ENCODE data around the gene WDR53.
A peak's percentile ranks its signal among the peaks of the same experiment; 100 is the strongest.
"Not testable (repeated sequence)": the region's sequence is repeated elsewhere in the genome, so short reads cannot be mapped to it uniquely, and the experiment has no call there.

WDR53 gene

GRCh38 chr3:196533260-196533681, 35.1 kb downstream of the WDR53 start:
- H3K9me3 ChIP-seq (ENCODE audit: insufficient read depth, low read depth, low read length), result peaks cover 6% of the 10 kb centered on the region
- no peak overlapping the region for H3K27ac ChIP-seq (ENCODE audit: low read length)

GRCh38 chr3:196531418-196531817, 36.9 kb downstream of the WDR53 start:
- Histone ChIP-seq H3K9ac (ENCODE audit: low read depth, low read length) (no peak overlapping the region), H3K36me3 (ENCODE audit: insufficient read depth, low read depth, low read length) (no peaks in the 10 kb centered on the region), H3K27me3 (ENCODE audit: insufficient read depth, low read length) (no peaks in the 10 kb centered on the region; the same call in 1 of the 2 replicates), H3K4me1 (ENCODE audit: insufficient read depth, low read length) (peaks cover 2% of the 10 kb centered on the region; the same call in 1 of the 2 replicates), H3K9me3 (ENCODE audit: insufficient read depth, low read depth, low read length) (peaks cover 6% of the 10 kb centered on the region), H3K27ac (ENCODE audit: low read length) (no peak overlapping the region), H3K4me3 (ENCODE audit: low read length) (no peak overlapping the region)

More at GRCh38 chr3:196533260-196533681, 35.1 kb downstream of the WDR53 start:
- Histone ChIP-seq H3K36me3 (ENCODE audit: insufficient read depth, low read depth, low read length) (no peaks in the 10 kb centered on the region), H3K9ac (ENCODE audit: low read depth, low read length) (no peak overlapping the region), H3K27me3 (ENCODE audit: insufficient read depth, low read length) (no peaks in the 10 kb centered on the region; the same call in 1 of the 2 replicates), H3K4me1 (ENCODE audit: insufficient read depth, low read length) (peaks cover 2% of the 10 kb centered on the region; the same call in 1 of the 2 replicates), H3K4me3 (ENCODE audit: low read length) (peak overlapping the region; percentile 40; the same call in 1 of the 2 replicates)

DNA sequence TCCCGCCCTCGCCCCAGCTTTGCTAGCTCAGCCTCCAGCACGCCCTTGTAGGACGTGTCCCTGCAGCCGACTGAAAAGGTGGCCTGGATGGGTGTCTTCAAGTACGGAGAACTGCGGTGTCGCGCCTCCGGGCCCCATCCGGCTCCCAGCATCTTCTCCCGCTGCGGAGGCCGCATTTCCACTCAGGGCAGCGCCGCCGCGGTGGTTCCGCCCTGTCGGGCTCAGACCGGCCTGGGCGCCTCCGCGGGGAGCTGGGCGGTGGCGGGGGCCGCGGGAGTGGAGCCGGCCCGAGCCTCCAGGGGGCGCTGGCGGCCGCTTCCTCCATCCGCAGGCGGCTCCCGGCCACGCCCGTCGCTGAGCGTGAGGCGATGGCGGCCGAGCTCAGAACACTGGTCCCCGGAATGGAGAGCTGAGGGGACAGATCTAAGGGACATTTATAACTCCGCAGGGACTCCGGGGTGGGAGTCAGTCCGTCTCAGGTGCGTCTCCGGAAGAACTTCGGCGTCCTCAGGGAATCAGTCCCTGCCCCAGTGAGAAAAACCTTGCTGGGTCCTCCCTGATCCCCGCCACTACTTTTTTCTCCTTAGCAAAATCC, 39.6 kb downstream of the WDR53 start:
- peaks cover 2% of the 10 kb centered on the region; the same call in 1 of the 2 replicates for H3K4me1 ChIP-seq (ENCODE audit: insufficient read depth, low read length)
- peak overlapping the region; percentile 71 for H3K4me3 ChIP-seq (ENCODE audit: low read length)
- H3K9me3 ChIP-seq (ENCODE audit: insufficient read depth, low read depth, low read length), result peaks cover 6% of the 10 kb centered on the region
- H3K27ac ChIP-seq (ENCODE audit: low read length), result no peak overlapping the region
- peak overlapping the region; percentile 67; the same call in 1 of the 2 replicates for H3K9ac ChIP-seq (ENCODE audit: low read depth, low read length)
- H3K27me3 ChIP-seq (ENCODE audit: insufficient read depth, low read length), result no peaks in the 10 kb centered on the region; the same call in 1 of the 2 replicates
- no peaks in the 10 kb centered on the region for H3K36me3 ChIP-seq (ENCODE audit: insufficient read depth, low read depth, low read length)

DNA sequence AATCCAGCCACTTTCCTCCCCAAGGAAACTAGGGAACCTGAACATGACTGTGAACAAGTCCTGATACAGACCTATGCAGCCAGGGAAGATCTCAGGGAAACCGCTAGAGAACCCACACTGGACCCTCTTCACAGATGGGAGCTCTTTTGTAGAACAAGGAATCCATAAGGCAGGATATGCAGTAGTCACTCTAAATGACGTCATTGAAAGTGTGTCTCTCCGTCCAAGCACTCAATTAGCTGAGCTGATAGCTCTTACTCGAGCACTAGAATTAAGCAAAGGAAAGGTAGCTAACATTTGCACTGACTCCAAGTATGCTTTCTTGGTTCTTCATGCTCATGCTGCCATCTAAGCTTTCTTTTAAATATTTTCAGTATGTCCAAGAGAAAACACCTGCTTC, 43.2 kb downstream of the WDR53 start:
- no peak overlapping the region for H3K4me3 ChIP-seq (ENCODE audit: low read length)
- no peaks in the 10 kb centered on the region; the same call in 1 of the 2 replicates for H3K27me3 ChIP-seq (ENCODE audit: insufficient read depth, low read length)
- no peak overlapping the region for H3K9ac ChIP-seq (ENCODE audit: low read depth, low read length)
- peaks cover 20% of the 10 kb centered on the region; the same call in 1 of the 2 replicates for H3K9me3 ChIP-seq (ENCODE audit: insufficient read depth, low read depth, low read length)
- no peaks in the 10 kb centered on the region for H3K36me3 ChIP-seq (ENCODE audit: insufficient read depth, low read depth, low read length)
- no peak overlapping the region for H3K27ac ChIP-seq (ENCODE audit: low read length)
- no peaks in the 10 kb centered on the region for H3K4me1 ChIP-seq (ENCODE audit: insufficient read depth, low read length)

DNA sequence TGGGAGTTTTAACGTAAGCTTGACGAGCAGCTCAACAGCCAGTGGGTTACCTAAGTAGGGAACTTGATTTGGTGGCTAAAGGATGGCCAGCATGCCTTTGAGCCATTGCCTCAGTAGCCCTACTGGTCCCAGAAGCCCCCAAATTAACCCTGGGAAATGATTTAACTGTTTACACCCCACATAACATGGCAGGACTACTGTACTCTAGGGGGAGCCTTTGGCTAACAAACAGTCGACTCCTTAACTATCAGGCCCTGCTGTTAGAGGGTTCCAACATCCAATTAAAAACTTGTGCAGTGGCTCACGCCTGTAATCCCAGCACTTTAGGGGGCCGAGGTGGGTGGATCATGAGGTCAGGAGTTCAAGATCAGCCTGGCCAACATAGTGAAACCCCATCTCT, 43.8 kb downstream of the WDR53 start:
- no peak overlapping the region for H3K9ac ChIP-seq (ENCODE audit: low read depth, low read length)
- H3K4me3 ChIP-seq (ENCODE audit: low read length), result no peak overlapping the region
- no peak overlapping the region for H3K27ac ChIP-seq (ENCODE audit: low read length)
- H3K36me3 ChIP-seq (ENCODE audit: insufficient read depth, low read depth, low read length), result no peaks in the 10 kb centered on the region
- no peaks in the 10 kb centered on the region; the same call in 1 of the 2 replicates for H3K27me3 ChIP-seq (ENCODE audit: insufficient read depth, low read length)
- peaks cover 26% of the 10 kb centered on the region for H3K9me3 ChIP-seq (ENCODE audit: insufficient read depth, low read depth, low read length)
- no peaks in the 10 kb centered on the region for H3K4me1 ChIP-seq (ENCODE audit: insufficient read depth, low read length)

DNA sequence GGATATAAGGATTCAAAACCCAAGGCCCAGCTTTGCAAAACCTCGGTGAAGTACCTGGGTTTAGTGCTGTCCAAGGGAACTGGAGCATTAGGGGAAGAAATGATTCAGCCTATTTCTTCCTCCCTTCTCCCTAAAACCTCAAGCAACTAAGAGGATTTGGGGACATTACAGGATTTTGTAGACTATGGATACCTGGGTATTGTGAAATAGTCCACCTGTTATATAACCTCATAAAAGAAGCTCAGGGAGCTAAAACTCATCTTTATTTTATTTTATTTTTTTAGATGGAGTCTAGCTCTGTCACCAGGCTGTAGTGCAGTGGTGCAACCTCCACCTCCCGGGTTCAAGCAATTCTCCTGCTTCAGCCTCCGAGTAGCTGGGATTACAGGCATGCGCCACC, 44.5 kb downstream of the WDR53 start:
- H3K4me3 ChIP-seq (ENCODE audit: low read length), result no peak overlapping the region
- H3K9me3 ChIP-seq (ENCODE audit: insufficient read depth, low read depth, low read length), result peaks cover 33% of the 10 kb centered on the region
- no peak overlapping the region for H3K27ac ChIP-seq (ENCODE audit: low read length)
- no peaks in the 10 kb centered on the region; the same call in 1 of the 2 replicates for H3K27me3 ChIP-seq (ENCODE audit: insufficient read depth, low read length)
- H3K4me1 ChIP-seq (ENCODE audit: insufficient read depth, low read length), result no peaks in the 10 kb centered on the region
- H3K9ac ChIP-seq (ENCODE audit: low read depth, low read length), result no peak overlapping the region
- no peaks in the 10 kb centered on the region for H3K36me3 ChIP-seq (ENCODE audit: insufficient read depth, low read depth, low read length)

DNA sequence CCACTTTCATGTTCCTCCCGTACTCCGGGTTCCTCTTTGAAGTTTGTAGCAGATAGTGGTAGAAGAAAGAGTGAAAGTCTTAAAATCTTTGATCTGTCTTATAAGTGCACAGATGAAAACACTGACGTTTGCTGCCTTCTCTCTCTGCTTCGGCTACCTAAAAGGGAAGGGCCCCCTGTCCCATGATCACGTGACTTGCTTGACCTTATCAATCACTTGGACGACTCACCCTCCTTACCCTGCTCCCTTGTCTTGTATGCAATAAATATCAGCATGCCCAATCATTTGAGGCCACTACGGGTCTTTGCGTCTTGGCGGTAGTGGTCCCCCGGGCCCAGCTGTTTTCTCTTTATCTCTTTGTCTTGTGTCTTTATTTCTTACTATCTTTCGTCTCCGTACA, 47.1 kb downstream of the WDR53 start:
- not testable (repeated sequence) for H3K36me3 ChIP-seq (ENCODE audit: insufficient read depth, low read depth, low read length); H3K27ac ChIP-seq (ENCODE audit: low read length); H3K27me3 ChIP-seq (ENCODE audit: insufficient read depth, low read length); H3K9ac ChIP-seq (ENCODE audit: low read depth, low read length); H3K4me1 ChIP-seq (ENCODE audit: insufficient read depth, low read length); H3K4me3 ChIP-seq (ENCODE audit: low read length)
- peaks cover 47% of the 10 kb centered on the region for H3K9me3 ChIP-seq (ENCODE audit: insufficient read depth, low read depth, low read length)

- no peak overlapping the region for H3K9ac ChIP-seq (ENCODE audit: low read depth, low read length)
- H3K36me3 ChIP-seq (ENCODE audit: insufficient read depth, low read depth, low read length), result no peaks in the 10 kb centered on the region
- no peak overlapping the region for H3K4me3 ChIP-seq (ENCODE audit: low read length)
- H3K27ac ChIP-seq (ENCODE audit: low read length), result no peak overlapping the region
- H3K27me3 ChIP-seq (ENCODE audit: insufficient read depth, low read length), result no peaks in the 10 kb centered on the region
- peaks cover 49% of the 10 kb centered on the region for H3K9me3 ChIP-seq (ENCODE audit: insufficient read depth, low read depth, low read length)
- H3K4me1 ChIP-seq (ENCODE audit: insufficient read depth, low read length), result no peaks in the 10 kb centered on the region; the same call in 1 of the 2 replicates
These were observed 48.7 kb downstream of the WDR53 start for GRCh38 chr3:196519718-196520082.

DNA sequence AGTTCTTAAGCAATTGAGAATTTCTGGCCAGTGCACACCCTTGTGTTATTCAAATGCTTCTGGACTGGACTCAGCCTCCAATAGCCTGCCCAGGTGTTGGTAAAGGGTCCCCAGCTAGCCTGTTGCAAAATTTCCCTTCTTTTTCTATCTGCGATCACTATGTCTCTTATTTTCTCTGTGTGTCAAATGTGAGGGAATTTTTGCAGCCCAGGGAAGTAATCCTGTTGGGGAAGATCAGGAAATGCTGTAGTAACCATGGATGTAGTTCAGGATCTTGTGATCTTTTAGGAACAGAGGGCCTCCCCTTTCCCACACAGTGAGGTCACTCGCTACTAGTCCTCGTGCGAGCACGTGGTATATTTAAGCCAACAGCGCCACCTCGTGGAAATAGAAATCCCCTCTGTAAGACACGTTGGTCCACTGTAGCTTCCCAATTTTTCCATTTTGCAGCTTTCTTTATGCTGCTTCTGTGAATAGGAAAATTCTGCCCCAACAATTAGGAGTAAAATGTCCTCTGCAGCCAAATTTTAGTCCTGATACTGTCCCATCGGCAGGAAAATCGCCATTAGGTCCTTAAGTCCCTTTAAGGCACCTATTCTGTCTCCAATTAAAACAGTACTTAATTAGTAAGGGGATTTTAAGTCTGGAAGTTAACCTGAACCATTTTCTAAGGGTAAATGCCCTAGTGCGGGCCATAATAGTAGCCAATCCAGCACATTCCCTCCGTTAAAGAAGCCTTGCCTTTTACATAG, 49.2 kb downstream of the WDR53 start:
- H3K9ac ChIP-seq (ENCODE audit: low read depth, low read length), result no peak overlapping the region
- H3K9me3 ChIP-seq (ENCODE audit: insufficient read depth, low read depth, low read length), result peaks cover 49% of the 10 kb centered on the region
- H3K4me1 ChIP-seq (ENCODE audit: insufficient read depth, low read length), result no peaks in the 10 kb centered on the region; the same call in 1 of the 2 replicates
- no peaks in the 10 kb centered on the region for H3K27me3 ChIP-seq (ENCODE audit: insufficient read depth, low read length)
- H3K36me3 ChIP-seq (ENCODE audit: insufficient read depth, low read depth, low read length), result no peaks in the 10 kb centered on the region
- H3K27ac ChIP-seq (ENCODE audit: low read length), result no peak overlapping the region
- no peak overlapping the region for H3K4me3 ChIP-seq (ENCODE audit: low read length)

DNA sequence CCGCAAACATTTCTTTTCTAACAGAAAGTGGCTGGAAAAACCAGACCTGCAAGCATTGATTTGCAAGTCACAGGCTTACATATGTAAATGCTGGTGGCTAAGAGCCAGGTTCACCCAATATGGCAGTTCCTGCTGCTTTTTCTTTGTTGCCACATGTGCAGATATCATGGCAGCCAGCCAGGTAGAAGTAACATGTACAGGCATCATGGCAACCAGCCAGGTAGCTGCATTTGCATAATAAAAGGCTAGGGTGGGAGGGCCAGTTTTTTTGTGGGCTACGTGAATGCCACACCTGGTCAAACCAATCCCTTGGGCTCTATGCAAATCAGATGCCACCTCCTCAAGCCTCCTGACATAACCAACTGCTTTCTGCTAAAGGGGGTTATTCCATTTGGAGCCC, 50.4 kb downstream of the WDR53 start:
- H3K4me3 ChIP-seq (ENCODE audit: low read length), result 0 out of 2 replicates have a peak overlapping the region, but pooled peaks have one; percentile 34
- H3K36me3 ChIP-seq (ENCODE audit: insufficient read depth, low read depth, low read length), result no peaks in the 10 kb centered on the region
- H3K9me3 ChIP-seq (ENCODE audit: insufficient read depth, low read depth, low read length), result peaks cover 49% of the 10 kb centered on the region
- no peak overlapping the region for H3K27ac ChIP-seq (ENCODE audit: low read length)
- H3K4me1 ChIP-seq (ENCODE audit: insufficient read depth, low read length), result no peaks in the 10 kb centered on the region; the same call in 1 of the 2 replicates
- no peak overlapping the region for H3K9ac ChIP-seq (ENCODE audit: low read depth, low read length)
- H3K27me3 ChIP-seq (ENCODE audit: insufficient read depth, low read length), result no peaks in the 10 kb centered on the region

DNA sequence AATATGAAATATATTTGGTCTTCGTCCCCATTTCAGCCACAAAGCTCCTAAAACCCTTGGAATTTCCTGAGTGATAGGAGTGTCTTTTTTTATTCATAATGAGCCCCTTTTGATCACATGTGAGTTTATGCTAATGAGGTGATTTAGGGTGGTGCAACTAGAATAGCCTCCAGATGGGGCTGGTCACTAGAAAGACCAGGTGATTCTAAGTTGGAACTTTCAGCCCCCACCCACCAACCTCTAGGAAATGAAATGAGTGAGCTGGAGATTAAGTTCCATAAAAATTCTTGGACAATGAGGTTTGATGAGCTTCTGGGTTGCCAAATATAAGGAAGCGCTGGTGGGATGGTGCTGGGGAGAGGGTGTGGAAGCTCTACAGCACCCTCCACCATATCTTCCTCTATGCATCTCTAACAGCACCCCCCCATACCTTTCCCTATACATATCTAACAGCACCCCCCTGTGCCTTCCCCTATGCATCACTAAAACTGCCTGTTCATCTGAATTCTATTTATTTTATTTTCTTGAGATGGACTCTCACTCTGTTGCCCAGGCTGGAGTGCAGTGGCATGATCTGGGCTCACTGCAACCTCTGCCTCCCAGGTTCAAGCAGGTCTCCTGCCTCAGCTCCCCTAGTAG, 51.1 kb downstream of the WDR53 start:
- H3K4me3 ChIP-seq (ENCODE audit: low read length), result peak overlapping the region; percentile 34; the same call in 1 of the 2 replicates
- no peaks in the 10 kb centered on the region; the same call in 1 of the 2 replicates for H3K4me1 ChIP-seq (ENCODE audit: insufficient read depth, low read length)
- H3K27ac ChIP-seq (ENCODE audit: low read length), result no peak overlapping the region
- no peak overlapping the region for H3K9ac ChIP-seq (ENCODE audit: low read depth, low read length)
- H3K36me3 ChIP-seq (ENCODE audit: insufficient read depth, low read depth, low read length), result no peaks in the 10 kb centered on the region
- peaks cover 48% of the 10 kb centered on the region for H3K9me3 ChIP-seq (ENCODE audit: insufficient read depth, low read depth, low read length)
- H3K27me3 ChIP-seq (ENCODE audit: insufficient read depth, low read length), result no peaks in the 10 kb centered on the region
